Measurements from ENCODE around the gene NUP50. TPM values are rescaled to one million over a fixed set of nuclear protein-coding genes. Genes with fewer than 3 reads are reported as not detected.

The NUP50 gene
- total and polyA plus RNA-seq, 8 donors = 14.6 to 443 (median 113) TPM

DNA sequence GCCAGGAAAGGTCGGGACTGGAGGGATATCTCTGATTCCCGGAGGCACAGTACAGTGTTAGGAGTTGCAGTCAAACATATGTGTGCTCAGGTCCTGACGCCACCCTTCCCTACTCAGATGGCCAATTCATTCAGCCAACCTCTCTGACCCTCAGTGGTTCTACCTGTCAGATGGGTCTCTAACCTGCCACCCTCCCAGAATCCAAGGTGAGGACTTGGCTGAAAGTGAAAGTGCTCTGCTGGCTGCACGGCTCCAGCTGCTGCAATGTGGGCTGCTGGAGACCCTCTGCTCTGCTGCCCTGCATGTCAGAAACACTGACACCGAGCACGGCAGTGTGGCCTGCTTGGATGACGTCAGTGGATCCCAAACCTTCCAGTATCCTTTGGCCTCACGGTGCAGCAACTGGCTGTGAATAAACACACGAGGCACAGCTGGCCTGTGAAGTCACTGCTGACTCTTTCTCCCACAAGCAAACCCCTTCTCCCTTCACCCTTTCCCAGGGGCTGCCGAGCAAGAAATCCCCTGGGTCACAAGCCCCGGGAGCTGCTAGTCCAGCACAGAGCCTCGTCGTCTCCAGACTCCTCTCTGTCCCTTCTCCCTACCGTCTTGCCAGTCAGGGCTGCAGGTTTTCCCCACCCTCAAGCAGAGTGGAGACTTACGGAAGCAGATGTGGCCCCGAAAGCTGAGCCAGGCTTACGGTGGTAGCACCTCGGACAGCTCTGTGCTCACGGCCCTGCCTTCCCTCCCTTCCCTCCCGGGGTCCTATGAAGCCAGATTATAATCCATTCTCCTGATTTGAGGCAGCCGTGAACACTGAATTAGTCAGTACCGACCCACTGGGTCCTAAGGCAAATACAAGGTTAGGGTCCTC lies 52.6 kb downstream of the NUP50 start:
- DNase-seq = peak in 1 of 2 donors; percentile 68
- 49 to 52% (median 49%) methylated on average over 16 to 22 of the region's 22 CpGs for WGBS, 5 donors
- Histone ChIP-seq H3K36me3 (peaks cover 0 to 6% (median 3%) of the 10 kb centered on the region in 4 donors), H3K27ac (no peak overlapping the region), H3K4me1 (peaks cover 20 to 45% (median 33%) of the 10 kb centered on the region in 4 donors), H3K9me3 (no peaks in the 10 kb centered on the region), H3K27me3 (no peaks in the 10 kb centered on the region), H3K4me3 (no peak overlapping the region)
- intact Hi-C loops (cut with DNase I; ENCODE audit: low total_unique reads) = no loop called here
- TF ChIP-seq EP300 (IDR thresholded peaks at IDR 0.05) = no peak
- no peak for TF ChIP-seq POLR2A (IDR thresholded peaks at IDR 0.05)
- TF ChIP-seq POLR2AphosphoS5 (IDR thresholded peaks at IDR 0.05) = no peak
- TF ChIP-seq, protein P1, sequence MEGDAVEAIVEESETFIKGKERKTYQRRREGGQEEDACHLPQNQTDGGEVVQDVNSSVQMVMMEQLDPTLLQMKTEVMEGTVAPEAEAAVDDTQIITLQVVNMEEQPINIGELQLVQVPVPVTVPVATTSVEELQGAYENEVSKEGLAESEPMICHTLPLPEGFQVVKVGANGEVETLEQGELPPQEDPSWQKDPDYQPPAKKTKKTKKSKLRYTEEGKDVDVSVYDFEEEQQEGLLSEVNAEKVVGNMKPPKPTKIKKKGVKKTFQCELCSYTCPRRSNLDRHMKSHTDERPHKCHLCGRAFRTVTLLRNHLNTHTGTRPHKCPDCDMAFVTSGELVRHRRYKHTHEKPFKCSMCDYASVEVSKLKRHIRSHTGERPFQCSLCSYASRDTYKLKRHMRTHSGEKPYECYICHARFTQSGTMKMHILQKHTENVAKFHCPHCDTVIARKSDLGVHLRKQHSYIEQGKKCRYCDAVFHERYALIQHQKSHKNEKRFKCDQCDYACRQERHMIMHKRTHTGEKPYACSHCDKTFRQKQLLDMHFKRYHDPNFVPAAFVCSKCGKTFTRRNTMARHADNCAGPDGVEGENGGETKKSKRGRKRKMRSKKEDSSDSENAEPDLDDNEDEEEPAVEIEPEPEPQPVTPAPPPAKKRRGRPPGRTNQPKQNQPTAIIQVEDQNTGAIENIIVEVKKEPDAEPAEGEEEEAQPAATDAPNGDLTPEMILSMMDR (IDR thresholded peaks at IDR 0.05) = no peak

DNA sequence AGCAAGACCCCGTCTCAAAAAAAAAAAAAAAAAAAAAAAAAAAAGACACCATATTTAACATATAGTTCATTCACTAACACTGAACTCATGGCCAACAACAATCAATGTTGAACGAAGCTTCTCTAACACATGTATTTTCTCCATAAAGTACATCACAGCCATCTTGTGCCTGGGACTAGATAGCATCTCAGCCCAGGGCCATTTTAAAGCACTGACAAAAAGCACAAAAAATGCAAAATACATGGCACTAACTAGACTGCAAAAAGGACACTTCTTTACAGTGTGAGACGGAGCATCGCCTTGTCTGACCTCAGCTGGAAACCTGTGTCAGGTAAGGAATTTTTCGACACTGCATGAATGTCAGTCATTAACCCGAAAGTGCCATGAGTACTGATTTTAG lies 53.6 kb downstream of the NUP50 start:
- Histone ChIP-seq H3K4me3 (no peak overlapping the region), H3K9me3 (no peaks in the 10 kb centered on the region), H3K27me3 (no peaks in the 10 kb centered on the region), H3K4me1 (peaks cover 12 to 41% (median 24%) of the 10 kb centered on the region in 4 donors), H3K27ac (no peak overlapping the region), H3K36me3 (no peaks in the 10 kb centered on the region)
- DNase-seq = no peak
- 90 to 99% (median 97%) methylated on average over 5 to 6 of the region's 6 CpGs for WGBS, 5 donors
- intact Hi-C loops (cut with DNase I; ENCODE audit: low total_unique reads) = no loop called here
- TF ChIP-seq, protein P1 (IDR thresholded peaks at IDR 0.05) = no peak
- TF ChIP-seq EP300 (IDR thresholded peaks at IDR 0.05) (no peak), POLR2AphosphoS5 (IDR thresholded peaks at IDR 0.05) (no peak), POLR2A (IDR thresholded peaks at IDR 0.05) (no peak)

DNA sequence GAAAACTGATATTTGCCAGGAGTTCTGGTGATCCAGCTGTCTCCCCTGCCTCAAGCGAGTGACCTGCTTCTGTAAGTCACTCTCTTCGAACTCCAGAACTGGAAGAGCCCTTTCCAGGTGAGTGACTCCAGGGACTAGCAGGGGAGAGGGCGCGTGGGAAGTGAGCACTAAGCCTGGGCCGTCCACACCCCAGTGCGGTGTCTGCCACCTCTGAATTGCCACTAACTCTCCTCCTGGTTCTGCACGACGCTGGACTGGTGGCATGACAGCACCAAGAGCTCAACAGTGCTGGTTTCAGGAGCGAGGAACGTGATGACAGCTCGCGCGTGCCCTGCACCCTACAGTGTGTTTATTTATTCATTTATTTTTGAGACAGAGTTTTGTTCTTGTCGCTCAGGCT lies 54.1 kb downstream of the NUP50 start:
- no peak overlapping the region for H3K4me3 ChIP-seq
- intact Hi-C loops (cut with DNase I; ENCODE audit: low total_unique reads) = no loop called here
- 92 to 96% (median 95%) methylated on average over 12 to 14 of the region's 14 CpGs for WGBS, 5 donors
- no peaks in the 10 kb centered on the region for H3K9me3 ChIP-seq
- DNase-seq = no peak
- no peak overlapping the region for H3K27ac ChIP-seq
- peaks cover 8 to 37% (median 19%) of the 10 kb centered on the region in 4 donors for H3K4me1 ChIP-seq
- no peaks in the 10 kb centered on the region for H3K27me3 ChIP-seq
- TF ChIP-seq, protein P1 (IDR thresholded peaks at IDR 0.05) = no peak
- no peak for TF ChIP-seq EP300 (IDR thresholded peaks at IDR 0.05)
- TF ChIP-seq POLR2A (IDR thresholded peaks at IDR 0.05) = no peak
- no peak for TF ChIP-seq POLR2AphosphoS5 (IDR thresholded peaks at IDR 0.05)
- no peaks in the 10 kb centered on the region for H3K36me3 ChIP-seq

DNA sequence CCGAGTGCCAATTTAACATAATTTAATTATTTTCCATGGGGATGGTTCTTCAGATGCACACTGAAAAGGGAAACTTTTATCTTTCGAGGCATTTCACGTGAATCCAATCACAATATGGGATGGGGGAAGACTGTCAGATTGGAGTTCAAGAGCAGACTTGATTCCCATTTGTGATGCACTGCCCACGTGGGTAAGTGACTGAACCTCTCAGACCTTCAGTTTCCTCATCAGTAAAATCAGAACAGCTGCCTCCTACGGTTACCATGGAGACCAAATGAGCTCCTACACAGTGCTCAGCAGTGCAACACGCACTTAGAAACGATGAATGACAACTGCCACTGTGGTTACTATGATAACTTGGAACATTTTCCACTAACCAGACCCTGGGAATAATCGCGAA lies 55.3 kb downstream of the NUP50 start:
- no peak for TF ChIP-seq POLR2AphosphoS5 (IDR thresholded peaks at IDR 0.05)
- TF ChIP-seq POLR2A (IDR thresholded peaks at IDR 0.05) = no peak
- TF ChIP-seq, protein P1 (IDR thresholded peaks at IDR 0.05) = no peak
- TF ChIP-seq EP300 (IDR thresholded peaks at IDR 0.05) = no peak
- Histone ChIP-seq H3K36me3 (no peaks in the 10 kb centered on the region), H3K9me3 (no peaks in the 10 kb centered on the region), H3K27me3 (no peaks in the 10 kb centered on the region), H3K4me1 (peaks cover 4 to 30% (median 13%) of the 10 kb centered on the region in 4 donors), H3K4me3 (no peak overlapping the region), H3K27ac (no peak overlapping the region)
- no peak for DNase-seq
- intact Hi-C loops (cut with DNase I; ENCODE audit: low total_unique reads) = no loop called here
- 76 to 87% (median 86%) methylated on average over 9 of the region's 9 CpGs for WGBS, 5 donors
